Pons (tissue), 1 donor: ENCODE results near the gene CEMIP2.
A peak's percentile ranks its signal among the peaks of the same experiment; 100 is the strongest.

ENCODE experiments used
- DNase-seq: peaks from one replicate; pipeline ENCODE4 v3.0.0-alpha.2; 2016; ENCODE audit warnings: low spot score

Gene CEMIP2

GRCh38 chr9:71644819-71645362, 123.4 kb downstream of the CEMIP2 start:
- no peak for DNase-seq

GRCh38 chr9:71643330-71643729, 125.0 kb downstream of the CEMIP2 start:
- no peak for DNase-seq

GRCh38 chr9:71642056-71642455, 126.3 kb downstream of the CEMIP2 start:
- peak; percentile 19 for DNase-seq

GRCh38 chr9:71638627-71639026, 129.7 kb downstream of the CEMIP2 start:
- DNase-seq, result peak; percentile 69

- no peak for DNase-seq
These were observed 130.4 kb downstream of the CEMIP2 start for GRCh38 chr9:71637926-71638325.

- no peak for DNase-seq
These were observed 130.9 kb downstream of the CEMIP2 start for GRCh38 chr9:71637375-71637774.

GRCh38 chr9:71636143-71636839, 132.0 kb downstream of the CEMIP2 start:
- DNase-seq, result no peak

GRCh38 chr9:71634752-71635151, 133.6 kb downstream of the CEMIP2 start:
- DNase-seq, result no peak
